Caco-2 (cell line): ENCODE data around the gene APOL1. TPM values are rescaled to one million over a fixed set of nuclear protein-coding genes. Genes with fewer than 3 reads are reported as not detected.

Experiments
- BruUV-seq: library from RNA; stranded (reverse); fragments of 400-500 nt; replicated peaks from 2 replicates; lab custom pipeline; 2021; lab: Mats Ljungman, UMichigan
- CTCF ChIA-PET: fragments of 300-600 bp; sonication (Branson Sonifier 250); formaldehyde crosslinking; loops from one replicate; lab custom pipeline; 2022; ENCODE audit warnings: antibody characterized with exemption; lab: Charles Lee
- POLR2A ChIA-PET: fragments of 300-600 bp; sonication (Branson Sonifier 250); formaldehyde crosslinking; loops from one replicate; lab custom pipeline; 2022; ENCODE audit warnings: antibody characterized with exemption; lab: Charles Lee
- DNase-seq, 2 experiments: peaks; one replicate each; pipeline versions ENCODE4 v3.0.0 to v3.0.0-alpha.2; 2020 to 2022
- H3K27me3 ChIP-seq: replicated peaks from 2 replicates; pipeline ENCODE4 v1.6.0; 2011; ENCODE audit warnings: low read length; ENCODE audit not compliant: control insufficient read depth, insufficient read depth
- H3K36me3 ChIP-seq: 2 replicates; pipeline ENCODE4 v1.5.1; 2011; ENCODE audit warnings: low read length; ENCODE audit not compliant: control insufficient read depth, insufficient read depth
- H3K4me1 ChIP-seq: fragments of 250-450 bp; sonication (Bioruptor Pico); 2 replicates; pipeline ENCODE4 v1.5.1; 2020; ENCODE audit warnings: mild to moderate bottlenecking
- H3K4me3 ChIP-seq: 2 replicates; pipeline ENCODE4 v1.5.1; 2011; ENCODE audit warnings: low read depth, mild to moderate bottlenecking, control low read depth, low read length
- H3K9me3 ChIP-seq: fragments of 250-450 bp; sonication (Bioruptor Pico); 2 replicates; pipeline ENCODE4 v1.5.1; 2020; ENCODE audit warnings: mild to moderate bottlenecking, moderate library complexity
- H3K27ac Mint-ChIP-seq: one replicate; pipeline ENCODE4 v1.8.0; 2022; ENCODE audit warnings: mixed read lengths; ENCODE audit not compliant: unreplicated experiment
- H3K27me3 Mint-ChIP-seq: one replicate; pipeline ENCODE4 v1.8.0; 2022; ENCODE audit warnings: mixed read lengths; ENCODE audit not compliant: insufficient read depth, unreplicated experiment
- H3K36me3 Mint-ChIP-seq: one replicate; pipeline ENCODE4 v1.8.0; 2022; ENCODE audit warnings: mild to moderate bottlenecking, mixed read lengths; ENCODE audit not compliant: insufficient read depth, unreplicated experiment
- H3K4me1 Mint-ChIP-seq: one replicate; pipeline ENCODE4 v1.8.0; 2022; ENCODE audit warnings: low read depth, mixed read lengths; ENCODE audit not compliant: unreplicated experiment
- H3K4me3 Mint-ChIP-seq: one replicate; pipeline ENCODE4 v1.8.0; 2022; ENCODE audit warnings: mild to moderate bottlenecking, moderate library complexity, mixed read lengths; ENCODE audit not compliant: unreplicated experiment
- H3K9me3 Mint-ChIP-seq: one replicate; pipeline ENCODE4 v1.8.0; 2022; ENCODE audit warnings: mixed read lengths; ENCODE audit not compliant: unreplicated experiment
- CTCF ChIP-seq, 2 experiments: fragments of 200-600 bp in 1 of 2; IDR thresholded peaks; 1 replicate in 1 of 2; 2 replicates in 1 of 2; pipeline versions ENCODE4 v1.5.1 to v1.8.0; 2011 to 2022; ENCODE audit warnings: antibody characterized with exemption in 1 of 2, control low read depth in 1 of 2, inconsistent platforms in 1 of 2, low read depth in 1 of 2, low read length in 1 of 2, mild to moderate bottlenecking in 1 of 2, moderate library complexity in 1 of 2; ENCODE audit not compliant: insufficient read depth in 1 of 2, severe bottlenecking in 1 of 2, unreplicated experiment in 1 of 2
- intact Hi-C: fragments of 100-400 bp; cut with micrococcal nuclease; formaldehyde crosslinking; loops from one replicate; pipeline ENCODE4 v1.10.0; 2022; ENCODE audit not compliant: unreplicated experiment
- total RNA-seq: library from RNA; stranded (reverse); gene quantifications from 2 replicates; pipeline ENCODE4 v1.2.3, GENCODE V29; 2022

Gene APOL1
- total RNA-seq, 1 experiment from 2014 or later = 0.39 TPM

- no peaks in the 10 kb centered on the region for H3K9me3 Mint-ChIP-seq
Observed at GRCh38 chr22:36291831-36292740, 39.2 kb downstream of the APOL1 start.

DNA sequence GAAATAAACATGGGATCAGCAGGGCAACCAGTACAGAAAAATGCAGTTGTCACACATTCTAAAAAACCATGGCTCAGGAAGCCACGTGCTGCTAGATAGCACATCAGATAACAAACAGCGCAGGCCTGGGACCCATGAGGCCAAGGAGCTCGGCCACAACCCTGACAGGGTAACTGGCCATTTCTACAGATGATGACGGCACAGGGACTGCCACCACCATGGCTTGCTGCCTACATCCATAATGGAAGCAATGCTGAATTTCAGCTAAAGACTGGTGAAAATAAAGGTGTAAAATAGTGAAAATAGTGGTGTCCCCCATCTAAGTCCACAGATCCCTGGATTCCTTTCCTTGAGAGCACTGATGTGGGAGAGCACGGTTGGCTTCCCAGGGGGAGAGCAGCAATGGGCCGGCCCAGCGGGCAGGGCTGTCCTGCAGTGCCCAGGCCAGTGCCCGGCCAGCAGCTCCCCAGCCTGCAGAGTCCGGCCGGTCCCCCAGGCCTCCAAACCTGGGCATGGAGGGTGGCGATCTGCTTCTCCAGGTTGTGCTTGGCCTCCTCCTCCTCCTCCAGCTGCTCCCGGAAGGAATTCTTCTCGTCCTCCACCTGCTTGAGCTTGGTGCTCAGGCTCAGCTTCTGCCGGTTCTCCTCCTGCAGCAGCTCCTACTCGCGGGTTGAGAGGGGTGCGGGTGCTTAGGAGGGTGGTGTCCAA lies 40.0 kb downstream of the APOL1 start:
- no peak overlapping the region for H3K4me3 Mint-ChIP-seq
- POLR2A ChIA-PET = no interaction called here

More at GRCh38 chr22:36291831-36292740, 39.2 kb downstream of the APOL1 start:
- Histone ChIP-seq H3K27me3 (no peaks in the 10 kb centered on the region), H3K4me3 (no peak overlapping the region), H3K9me3 (no peaks in the 10 kb centered on the region), H3K36me3 (peaks cover 20% of the 10 kb centered on the region), H3K4me1 (no peaks in the 10 kb centered on the region)
- no peak for TF ChIP-seq CTCF (IDR thresholded peaks at IDR 0.05; ENCODE audit: insufficient read depth in 1 of 2, low read depth in 1 of 2, low read length in 1 of 2, severe bottlenecking in 1 of 2, unreplicated experiment in 1 of 2)
- no TSS peak for BruUV-seq
- H3K27me3 Mint-ChIP-seq = no peaks in the 10 kb centered on the region
- peaks cover 97% of the 10 kb centered on the region for H3K36me3 Mint-ChIP-seq
- intact Hi-C loops = no loop called here
- POLR2A ChIA-PET = no interaction called here
- no peak for DNase-seq
- H3K4me1 Mint-ChIP-seq = no peaks in the 10 kb centered on the region
- no peak overlapping the region for H3K4me3 Mint-ChIP-seq
- CTCF ChIA-PET = interaction anchor here (0.6 kb wide), 1 partner anchor 178 kb away, joined by 3 read pairs; no protein-coding TSS in a partner anchor
- no peak overlapping the region for H3K27ac Mint-ChIP-seq

More for the DNA sequence above, 40.0 kb downstream of the APOL1 start:
- H3K9me3 ChIP-seq = no peaks in the 10 kb centered on the region
- Mint-ChIP-seq H3K36me3 (peaks cover 97% of the 10 kb centered on the region), H3K27me3 (no peaks in the 10 kb centered on the region), H3K4me1 (no peaks in the 10 kb centered on the region), H3K9me3 (no peaks in the 10 kb centered on the region), H3K27ac (no peak overlapping the region)
- H3K36me3 ChIP-seq = peaks cover 20% of the 10 kb centered on the region
- CTCF ChIA-PET = no interaction called here
- H3K4me3 ChIP-seq = no peak overlapping the region
- BruUV-seq = no TSS peak
- intact Hi-C loops = no loop called here
- TF ChIP-seq CTCF (IDR thresholded peaks at IDR 0.05; ENCODE audit: insufficient read depth in 1 of 2, low read depth in 1 of 2, low read length in 1 of 2, severe bottlenecking in 1 of 2, unreplicated experiment in 1 of 2) = no peak
- no peaks in the 10 kb centered on the region for H3K27me3 ChIP-seq
- DNase-seq = no peak
- H3K4me1 ChIP-seq = no peaks in the 10 kb centered on the region
